GM21717 (cell line): Measurements from ENCODE around the gene FAM180A.

Experiments used
- ATAC-seq: cut with Tn5 transposase; IDR thresholded peaks from one replicate; pipeline ENCODE4 v1.9.1; 2021; ENCODE audit warnings: mild to moderate bottlenecking, moderate library complexity; ENCODE audit not compliant: unreplicated experiment

FAM180A gene

DNA sequence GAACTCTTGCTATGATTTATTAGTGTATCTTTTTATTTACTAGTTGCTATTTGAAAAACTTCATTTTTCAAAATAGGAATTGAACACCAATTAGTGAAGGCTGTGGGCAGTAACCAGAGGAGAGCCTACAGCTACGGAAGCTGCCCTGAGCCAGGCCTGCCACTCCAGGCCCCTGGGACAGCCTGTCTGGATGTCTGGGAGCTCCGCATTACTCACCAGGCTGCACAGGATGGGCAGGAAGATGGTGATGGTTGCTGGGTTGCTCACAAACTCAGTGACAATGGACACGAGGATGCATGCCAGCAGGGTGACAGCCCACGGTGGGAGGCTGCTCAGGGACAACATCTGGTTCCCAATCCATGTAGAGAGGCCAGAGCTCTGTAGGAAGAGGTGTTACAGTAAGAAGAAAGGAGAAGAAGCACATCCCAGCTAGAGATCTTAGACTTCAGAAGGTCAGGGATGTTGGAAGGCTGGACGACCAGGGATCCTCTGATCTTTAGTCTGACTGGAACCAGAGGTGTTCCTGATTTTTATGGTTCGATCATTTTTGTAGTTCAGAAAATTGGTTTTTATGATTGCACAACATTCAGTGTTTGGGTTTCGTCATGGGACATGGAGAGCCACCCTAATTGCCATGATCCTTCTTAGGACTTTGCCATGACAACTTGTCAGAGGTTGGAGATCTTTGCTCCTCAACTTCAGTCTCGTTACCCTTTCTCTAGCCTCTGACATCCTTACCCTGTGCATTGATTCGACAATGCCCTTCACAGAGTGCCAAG, 63.1 kb downstream of the FAM180A start:
- ATAC-seq, result no peak

GRCh38 chr7:135684699-135685098, 63.9 kb downstream of the FAM180A start:
- ATAC-seq, result no peak

- ATAC-seq, result no peak
These were observed 64.5 kb downstream of the FAM180A start for GRCh38 chr7:135684136-135684535.

- no peak for ATAC-seq
These were observed 65.0 kb downstream of the FAM180A start for GRCh38 chr7:135683609-135684008.

DNA sequence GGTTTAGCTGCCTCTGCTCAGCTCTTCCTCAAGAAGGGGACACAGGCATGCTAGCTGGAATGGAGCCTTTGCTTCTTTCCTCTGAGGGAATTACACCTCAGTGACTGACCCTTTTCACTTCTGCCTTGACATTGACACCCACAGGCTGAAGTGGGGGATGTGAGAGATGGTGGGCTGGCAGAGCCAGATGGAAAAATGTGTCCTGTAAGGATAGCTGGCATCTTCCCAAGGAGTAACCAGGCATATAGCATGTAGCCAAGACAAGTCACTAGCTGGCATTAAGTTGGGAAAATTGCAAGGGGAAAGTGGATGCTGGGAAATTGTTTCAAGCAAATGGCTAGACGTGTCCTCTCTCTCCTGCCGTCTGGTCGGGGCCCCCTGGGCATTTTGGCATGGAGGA, 66.4 kb downstream of the FAM180A start:
- ATAC-seq, result no peak

- ATAC-seq, result no peak
These were observed 66.9 kb downstream of the FAM180A start for GRCh38 chr7:135681762-135682161.
